Neural progenitor cell (in vitro differentiated cells): ENCODE measurements around the gene GSTM3. TPM values are rescaled to one million over a fixed set of nuclear protein-coding genes. Genes with fewer than 3 reads are reported as not detected.

Experiments
- DNase-seq: peaks from one replicate; pipeline ENCODE4 v3.0.0-alpha.2; 2016; ENCODE audit warnings: low spot score
- H2AFZ ChIP-seq: fragments of 200-600 bp; sonication (generic); replicated peaks from 2 replicates; pipeline ENCODE4 v1.6.1; 2016; ENCODE audit warnings: antibody characterized with exemption
- H3F3A ChIP-seq: fragments of 200-600 bp; sonication (generic); 2 replicates; pipeline ENCODE4 v1.6.1; 2016; ENCODE audit warnings: antibody characterized with exemption, low read depth
- H3K27ac ChIP-seq: fragments of 200-600 bp; sonication (generic); 2 replicates; pipeline ENCODE4 v1.5.1; 2016; ENCODE audit warnings: mild to moderate bottlenecking
- H3K27me3 ChIP-seq: fragments of 200-600 bp; sonication (generic); 2 replicates; pipeline ENCODE4 v1.6.1; 2016; ENCODE audit warnings: mild to moderate bottlenecking, moderate library complexity
- H3K36me3 ChIP-seq: fragments of 200-600 bp; sonication (generic); 2 replicates; pipeline ENCODE4 v1.5.1; 2016
- H3K4me1 ChIP-seq: fragments of 200-600 bp; sonication (generic); 2 replicates; pipeline ENCODE4 v1.6.1; 2016; ENCODE audit warnings: mixed run types
- H3K4me2 ChIP-seq: fragments of 200-600 bp; sonication (generic); 2 replicates; pipeline ENCODE4 v1.6.1; 2016
- H3K4me3 ChIP-seq: fragments of 200-600 bp; sonication (generic); 2 replicates; pipeline ENCODE4 v1.5.1; 2016
- H3K79me2 ChIP-seq: fragments of 200-600 bp; sonication (generic); 2 replicates; pipeline ENCODE4 v1.6.1; 2016; ENCODE audit warnings: low read depth
- H3K9ac ChIP-seq: fragments of 200-600 bp; sonication (generic); 2 replicates; pipeline ENCODE4 v1.6.1; 2016
- H3K9me3 ChIP-seq: fragments of 200-600 bp; sonication (generic); 2 replicates; pipeline ENCODE4 v1.5.1; 2016; ENCODE audit warnings: low read depth
- H4K20me1 ChIP-seq: fragments of 200-600 bp; sonication (generic); 2 replicates; pipeline ENCODE4 v1.6.1; 2016; ENCODE audit warnings: low read depth
- H3K27ac Mint-ChIP-seq: 3 replicates; pipeline ENCODE4 v1.8.0; 2021; ENCODE audit warnings: mixed read lengths
- H3K27me3 Mint-ChIP-seq: 2 replicates; pipeline ENCODE4 v1.8.0; 2022; ENCODE audit warnings: low read depth, mild to moderate bottlenecking, inconsistent platforms, moderate library complexity, mixed read lengths; ENCODE audit not compliant: insufficient read depth
- H3K36me3 Mint-ChIP-seq: 3 replicates; pipeline ENCODE4 v1.8.0; 2021; ENCODE audit warnings: mixed read lengths
- H3K4me1 Mint-ChIP-seq: 3 replicates; pipeline ENCODE4 v1.8.0; 2021; ENCODE audit warnings: mixed read lengths
- H3K4me3 Mint-ChIP-seq: 3 replicates; pipeline ENCODE4 v1.8.0; 2021; ENCODE audit warnings: mild to moderate bottlenecking, moderate library complexity, mixed read lengths
- H3K9me3 Mint-ChIP-seq: 3 replicates; pipeline ENCODE4 v1.8.0; 2020; ENCODE audit warnings: mixed read lengths
- EZH2 ChIP-seq: fragments of 200-600 bp; sonication (generic); IDR thresholded peaks from 2 replicates; pipeline ENCODE4 v1.6.1; 2017; ENCODE audit warnings: antibody characterized with exemption, mild to moderate bottlenecking, moderate library complexity
- EZH2phosphoT487 ChIP-seq: fragments of 200-600 bp; sonication (generic); IDR thresholded peaks from 2 replicates; pipeline ENCODE4 v1.6.1; 2017; ENCODE audit warnings: antibody characterized with exemption
- total RNA-seq: library from RNA; depleted of rRNA; stranded (reverse); fragments of >200 nt; gene quantifications from 2 replicates; pipeline ENCODE4 v1.2.3, GENCODE V29; 2015; ENCODE audit warnings: low replicate concordance
- TF ChIP-seq, protein P1 (sequence below): fragments of 200-600 bp; sonication (generic); IDR thresholded peaks from 2 replicates; pipeline ENCODE4 v1.5.1; 2017; ENCODE audit warnings: antibody characterized with exemption, mild to moderate bottlenecking

GSTM3 gene
- total RNA-seq, 1 donor from 2014 or later: 12.9 TPM

DNA sequence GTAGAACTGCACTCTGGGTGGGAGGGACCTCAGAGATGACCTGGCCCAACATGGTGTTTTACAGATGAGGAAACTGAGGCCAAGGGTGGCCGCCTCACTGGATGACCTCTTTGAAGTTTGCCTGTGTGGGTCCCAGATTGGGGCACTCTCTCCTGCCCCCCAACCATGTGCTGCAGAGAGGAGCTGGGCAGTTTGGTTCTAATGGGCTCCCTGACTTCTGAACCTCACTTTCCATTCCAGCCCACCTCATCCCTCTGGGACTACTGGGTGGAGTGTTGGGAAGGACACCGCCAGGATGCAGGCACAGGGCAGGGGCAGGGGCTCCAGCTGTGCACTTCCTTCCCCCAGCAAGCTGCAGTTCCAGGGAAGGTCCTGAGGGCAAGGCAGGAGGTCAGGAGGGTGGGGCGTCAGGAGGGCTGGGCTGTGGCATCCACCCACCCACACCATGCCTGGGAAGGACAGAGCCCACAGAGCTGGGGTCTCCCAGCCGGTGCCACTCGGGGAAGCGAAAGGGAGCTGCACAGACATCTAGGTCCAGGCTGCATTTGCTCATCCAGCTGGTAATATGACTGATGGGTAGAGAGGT lies 33.2 kb upstream of the GSTM3 start:
- Histone ChIP-seq H3K27me3 (no peaks in the 10 kb centered on the region), H3K4me2 (no peak overlapping the region), H3K79me2 (no peaks in the 10 kb centered on the region), H3F3A (no peaks in the 10 kb centered on the region), H3K36me3 (no peaks in the 10 kb centered on the region), H2AFZ (no peak overlapping the region), H3K27ac (no peak overlapping the region), H3K4me3 (no peak overlapping the region), H3K9ac (no peak overlapping the region), H3K4me1 (peaks cover 7% of the 10 kb centered on the region), H4K20me1 (no peaks in the 10 kb centered on the region), H3K9me3 (no peaks in the 10 kb centered on the region)
- H3K27ac Mint-ChIP-seq: no peak overlapping the region
- H3K9me3 Mint-ChIP-seq: no peaks in the 10 kb centered on the region
- no peak for DNase-seq
- H3K36me3 Mint-ChIP-seq: no peaks in the 10 kb centered on the region
- peak overlapping the region; percentile 19 for H3K4me3 Mint-ChIP-seq
- peaks cover 7% of the 10 kb centered on the region for H3K27me3 Mint-ChIP-seq
- peaks cover 5% of the 10 kb centered on the region for H3K4me1 Mint-ChIP-seq
- TF ChIP-seq, protein P1, sequence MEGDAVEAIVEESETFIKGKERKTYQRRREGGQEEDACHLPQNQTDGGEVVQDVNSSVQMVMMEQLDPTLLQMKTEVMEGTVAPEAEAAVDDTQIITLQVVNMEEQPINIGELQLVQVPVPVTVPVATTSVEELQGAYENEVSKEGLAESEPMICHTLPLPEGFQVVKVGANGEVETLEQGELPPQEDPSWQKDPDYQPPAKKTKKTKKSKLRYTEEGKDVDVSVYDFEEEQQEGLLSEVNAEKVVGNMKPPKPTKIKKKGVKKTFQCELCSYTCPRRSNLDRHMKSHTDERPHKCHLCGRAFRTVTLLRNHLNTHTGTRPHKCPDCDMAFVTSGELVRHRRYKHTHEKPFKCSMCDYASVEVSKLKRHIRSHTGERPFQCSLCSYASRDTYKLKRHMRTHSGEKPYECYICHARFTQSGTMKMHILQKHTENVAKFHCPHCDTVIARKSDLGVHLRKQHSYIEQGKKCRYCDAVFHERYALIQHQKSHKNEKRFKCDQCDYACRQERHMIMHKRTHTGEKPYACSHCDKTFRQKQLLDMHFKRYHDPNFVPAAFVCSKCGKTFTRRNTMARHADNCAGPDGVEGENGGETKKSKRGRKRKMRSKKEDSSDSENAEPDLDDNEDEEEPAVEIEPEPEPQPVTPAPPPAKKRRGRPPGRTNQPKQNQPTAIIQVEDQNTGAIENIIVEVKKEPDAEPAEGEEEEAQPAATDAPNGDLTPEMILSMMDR: no peak
- TF ChIP-seq EZH2 (no peak), EZH2phosphoT487 (no peak)

DNA sequence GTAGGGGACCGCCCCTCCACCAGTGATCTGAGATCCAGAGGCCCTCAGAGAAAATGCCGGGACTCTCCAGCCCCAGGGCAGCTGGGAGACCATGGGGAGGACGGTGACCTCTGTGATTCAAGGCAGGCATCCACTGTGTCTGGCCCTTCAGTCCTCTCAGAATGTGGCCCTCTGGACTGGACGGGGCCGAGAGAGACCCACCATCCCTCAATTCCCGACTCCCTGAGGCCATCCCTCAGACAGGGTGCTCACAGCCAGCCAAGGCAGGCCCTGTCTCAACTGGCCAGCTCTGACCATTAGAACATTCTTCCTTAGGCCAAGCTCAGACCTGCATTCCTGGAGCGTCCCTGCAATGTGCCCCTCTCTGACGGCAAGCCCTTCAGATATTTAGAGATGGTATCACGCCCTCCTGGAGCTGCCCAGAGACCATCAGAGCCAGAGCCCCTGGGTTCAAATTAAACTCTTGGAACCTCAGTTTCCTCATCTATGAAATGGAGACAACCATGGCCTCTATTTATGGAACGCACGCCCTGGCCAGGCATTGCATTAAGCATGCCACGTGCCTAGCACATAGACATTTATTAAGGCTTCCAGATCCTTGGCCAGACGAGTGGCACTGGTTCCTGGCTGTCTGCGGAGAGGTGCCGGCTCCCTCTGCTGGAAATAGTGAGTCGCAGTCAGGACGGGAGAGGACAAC lies 32.5 kb upstream of the GSTM3 start:
- Histone ChIP-seq H2AFZ (no peak overlapping the region), H3K36me3 (no peaks in the 10 kb centered on the region), H3K79me2 (no peaks in the 10 kb centered on the region), H3F3A (no peaks in the 10 kb centered on the region), H3K27ac (no peak overlapping the region), H3K27me3 (no peaks in the 10 kb centered on the region), H3K9me3 (no peaks in the 10 kb centered on the region), H3K4me3 (no peak overlapping the region), H3K4me2 (no peak overlapping the region), H4K20me1 (no peaks in the 10 kb centered on the region), H3K9ac (no peak overlapping the region), H3K4me1 (peaks cover 7% of the 10 kb centered on the region)
- no peaks in the 10 kb centered on the region for H3K36me3 Mint-ChIP-seq
- H3K4me3 Mint-ChIP-seq: peak overlapping the region; percentile 19
- H3K9me3 Mint-ChIP-seq: no peaks in the 10 kb centered on the region
- H3K27me3 Mint-ChIP-seq: peaks cover 3% of the 10 kb centered on the region
- TF ChIP-seq, protein P1: peak; percentile 79
- no peak for TF ChIP-seq EZH2
- TF ChIP-seq EZH2phosphoT487: no peak
- H3K4me1 Mint-ChIP-seq: peaks cover 5% of the 10 kb centered on the region
- DNase-seq: peak; percentile 87
- no peak overlapping the region for H3K27ac Mint-ChIP-seq

DNA sequence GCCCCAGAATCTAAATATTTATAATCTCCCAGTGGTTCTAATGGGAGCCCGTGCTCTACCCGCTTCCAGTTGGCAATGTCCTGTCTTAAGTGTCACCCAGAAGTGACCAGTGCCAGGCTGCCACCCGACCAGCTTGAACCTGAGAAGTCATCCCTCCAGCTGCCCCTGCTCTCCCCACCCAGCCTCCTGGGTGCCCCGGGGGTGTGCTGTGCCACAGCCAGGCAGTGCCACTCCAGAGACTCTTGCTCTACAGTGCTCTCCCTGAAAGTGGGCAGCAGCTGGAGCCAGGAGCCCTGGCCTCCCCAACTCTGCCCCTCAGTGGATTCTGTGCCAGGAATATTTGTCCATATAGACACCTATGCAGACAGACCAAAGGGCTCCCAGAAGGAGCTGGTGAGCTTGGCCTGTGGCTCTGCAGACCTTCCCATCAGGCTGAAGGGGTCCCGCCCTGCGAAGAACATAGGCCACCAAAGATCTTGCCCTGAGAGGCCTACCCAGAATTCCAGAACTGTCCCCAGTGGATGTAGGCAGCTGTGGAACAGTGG lies 31.9 kb upstream of the GSTM3 start:
- H3K27me3 ChIP-seq: no peaks in the 10 kb centered on the region
- H2AFZ ChIP-seq: no peak overlapping the region
- no peaks in the 10 kb centered on the region for H4K20me1 ChIP-seq
- peaks cover 7% of the 10 kb centered on the region for H3K4me1 ChIP-seq
- Mint-ChIP-seq H3K9me3 (no peaks in the 10 kb centered on the region), H3K27ac (no peak overlapping the region), H3K4me3 (no peak overlapping the region), H3K4me1 (peaks cover 5% of the 10 kb centered on the region), H3K36me3 (no peaks in the 10 kb centered on the region), H3K27me3 (peaks cover 3% of the 10 kb centered on the region)
- H3K79me2 ChIP-seq: no peaks in the 10 kb centered on the region
- H3K4me2 ChIP-seq: no peak overlapping the region
- H3K9me3 ChIP-seq: no peaks in the 10 kb centered on the region
- H3F3A ChIP-seq: no peaks in the 10 kb centered on the region
- no peak for TF ChIP-seq EZH2
- TF ChIP-seq EZH2phosphoT487: no peak
- TF ChIP-seq, protein P1: no peak
- no peak for DNase-seq
- H3K9ac ChIP-seq: no peak overlapping the region
- no peak overlapping the region for H3K4me3 ChIP-seq
- H3K36me3 ChIP-seq: no peaks in the 10 kb centered on the region
- no peak overlapping the region for H3K27ac ChIP-seq
